ENCODE results near the gene ST6GALNAC1. TPM values are rescaled to one million over a fixed set of nuclear protein-coding genes. Genes with fewer than 3 reads are reported as not detected.

ST6GALNAC1 gene, protein sequence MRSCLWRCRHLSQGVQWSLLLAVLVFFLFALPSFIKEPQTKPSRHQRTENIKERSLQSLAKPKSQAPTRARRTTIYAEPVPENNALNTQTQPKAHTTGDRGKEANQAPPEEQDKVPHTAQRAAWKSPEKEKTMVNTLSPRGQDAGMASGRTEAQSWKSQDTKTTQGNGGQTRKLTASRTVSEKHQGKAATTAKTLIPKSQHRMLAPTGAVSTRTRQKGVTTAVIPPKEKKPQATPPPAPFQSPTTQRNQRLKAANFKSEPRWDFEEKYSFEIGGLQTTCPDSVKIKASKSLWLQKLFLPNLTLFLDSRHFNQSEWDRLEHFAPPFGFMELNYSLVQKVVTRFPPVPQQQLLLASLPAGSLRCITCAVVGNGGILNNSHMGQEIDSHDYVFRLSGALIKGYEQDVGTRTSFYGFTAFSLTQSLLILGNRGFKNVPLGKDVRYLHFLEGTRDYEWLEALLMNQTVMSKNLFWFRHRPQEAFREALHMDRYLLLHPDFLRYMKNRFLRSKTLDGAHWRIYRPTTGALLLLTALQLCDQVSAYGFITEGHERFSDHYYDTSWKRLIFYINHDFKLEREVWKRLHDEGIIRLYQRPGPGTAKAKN
- polyA plus RNA-seq (2012; ENCODE audit: insufficient read depth, insufficient read length): 1.2 TPM

DNA sequence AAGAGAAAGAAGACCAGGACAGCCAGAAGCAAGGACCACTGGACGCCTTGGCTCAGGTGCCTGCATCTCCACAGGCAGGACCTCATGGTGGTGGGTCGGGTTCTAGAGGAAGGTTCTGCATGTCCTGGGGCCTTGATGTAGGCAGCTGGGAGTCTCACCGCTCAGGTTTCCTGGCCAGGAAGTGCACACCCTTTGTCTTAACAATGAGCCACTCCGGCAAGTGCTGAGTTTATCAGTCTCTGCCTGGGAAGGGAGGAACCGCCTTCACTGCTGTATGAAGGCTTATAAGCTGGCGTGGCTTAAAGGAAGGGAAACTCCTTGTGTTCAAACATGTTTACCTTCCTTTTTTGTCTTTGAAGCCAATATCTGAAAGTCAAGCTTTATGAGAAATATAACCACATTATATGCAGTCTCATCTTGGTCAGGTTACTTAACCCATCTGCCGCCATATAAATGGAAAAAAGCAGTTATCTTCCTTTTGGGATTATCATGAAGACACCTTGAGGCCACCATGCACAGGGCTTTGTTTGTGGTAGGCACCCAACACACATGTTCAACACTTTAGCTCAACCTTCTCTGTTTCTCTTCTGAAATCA lies at the start of gene ST6GALNAC1:
Gene ST6GALNAC1, minus strand, starts transcription at position 205 of the 596 bp plus-strand sequence. Its CDS starts 119 bp downstream, at position 86.
- peak; percentile 12 for DNase-seq (ENCODE audit: low read depth, low spot score)
- H3K4me3 ChIP-seq (ENCODE audit: low read length): no peak within 1 kb of the TSS

DNA sequence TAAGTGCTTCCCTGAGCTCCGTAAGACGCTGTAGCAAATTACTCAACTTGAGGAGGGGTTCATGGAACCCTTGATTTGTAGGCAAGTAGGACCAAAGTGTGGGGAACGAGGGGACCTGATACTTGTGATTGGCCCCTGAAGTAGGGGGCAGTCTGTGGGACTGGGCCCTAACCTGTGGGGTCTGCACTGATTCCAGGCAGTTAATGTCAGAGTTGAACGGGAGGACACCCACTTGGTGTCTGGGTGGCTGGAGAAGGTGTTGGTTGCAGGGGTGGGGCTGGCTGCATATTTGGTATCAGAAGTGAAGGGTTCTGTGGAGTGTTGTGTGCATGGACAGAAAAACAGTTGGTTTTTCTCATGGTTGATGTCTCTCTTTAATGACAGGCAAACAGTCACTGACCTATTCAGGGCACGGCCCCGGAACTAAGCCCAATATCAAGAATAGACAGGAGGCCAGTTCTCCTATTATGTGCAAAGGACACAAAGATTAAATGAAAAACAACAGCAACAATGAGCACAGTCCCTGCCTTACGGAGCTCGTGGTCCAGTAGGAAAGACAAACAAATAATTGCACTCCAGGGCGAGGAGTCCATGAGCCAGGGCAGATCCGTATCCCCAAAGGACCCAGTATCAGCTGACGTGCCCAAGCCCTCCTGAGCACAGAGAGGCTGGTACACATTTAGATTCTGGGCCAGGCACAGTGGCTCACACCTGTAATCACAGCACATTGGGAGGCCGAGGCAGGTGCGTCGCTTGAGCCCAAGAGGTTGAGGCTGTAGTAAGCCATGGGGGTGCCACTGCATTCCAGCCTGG lies 48.0 kb upstream of the ST6GALNAC1 start:
- no peak for DNase-seq (ENCODE audit: low read depth, low spot score)
- H3K4me3 ChIP-seq (ENCODE audit: low read length): no peak overlapping the region

GRCh38 chr17:76690596-76691280 lies 47.2 kb upstream of the ST6GALNAC1 start:
- no peak overlapping the region for H3K4me3 ChIP-seq (ENCODE audit: low read length)
- DNase-seq (ENCODE audit: low read depth, low spot score): no peak

- DNase-seq (ENCODE audit: low read depth, low spot score): no peak
- no peak overlapping the region for H3K4me3 ChIP-seq (ENCODE audit: low read length)
These were observed 46.3 kb upstream of the ST6GALNAC1 start for GRCh38 chr17:76689859-76690258.

DNA sequence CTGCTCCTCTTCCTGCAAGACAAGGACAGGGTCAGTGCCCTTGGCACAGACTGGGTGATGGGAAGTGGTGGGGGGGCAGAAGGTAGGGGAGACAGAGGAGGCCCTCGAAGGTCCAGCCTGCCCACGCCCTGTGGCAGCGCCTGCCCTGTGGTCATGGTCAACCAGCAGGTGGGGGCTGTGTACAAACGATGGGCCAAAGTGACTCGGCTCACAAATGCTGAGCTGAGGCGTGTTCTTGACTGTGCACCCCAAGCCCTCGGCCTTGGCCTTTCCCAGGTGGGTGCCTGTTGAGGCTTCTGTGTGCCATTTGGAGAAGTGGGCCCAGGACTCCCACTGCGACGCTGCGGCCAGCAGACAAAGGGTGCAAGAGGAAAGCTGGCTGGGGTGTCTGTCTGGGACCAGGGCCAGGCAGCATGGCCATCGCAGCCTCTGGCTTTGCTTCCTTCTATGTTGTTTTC lies 44.6 kb upstream of the ST6GALNAC1 start:
- no peak for DNase-seq (ENCODE audit: low read depth, low spot score)
- H3K4me3 ChIP-seq (ENCODE audit: low read length): no peak overlapping the region

DNA sequence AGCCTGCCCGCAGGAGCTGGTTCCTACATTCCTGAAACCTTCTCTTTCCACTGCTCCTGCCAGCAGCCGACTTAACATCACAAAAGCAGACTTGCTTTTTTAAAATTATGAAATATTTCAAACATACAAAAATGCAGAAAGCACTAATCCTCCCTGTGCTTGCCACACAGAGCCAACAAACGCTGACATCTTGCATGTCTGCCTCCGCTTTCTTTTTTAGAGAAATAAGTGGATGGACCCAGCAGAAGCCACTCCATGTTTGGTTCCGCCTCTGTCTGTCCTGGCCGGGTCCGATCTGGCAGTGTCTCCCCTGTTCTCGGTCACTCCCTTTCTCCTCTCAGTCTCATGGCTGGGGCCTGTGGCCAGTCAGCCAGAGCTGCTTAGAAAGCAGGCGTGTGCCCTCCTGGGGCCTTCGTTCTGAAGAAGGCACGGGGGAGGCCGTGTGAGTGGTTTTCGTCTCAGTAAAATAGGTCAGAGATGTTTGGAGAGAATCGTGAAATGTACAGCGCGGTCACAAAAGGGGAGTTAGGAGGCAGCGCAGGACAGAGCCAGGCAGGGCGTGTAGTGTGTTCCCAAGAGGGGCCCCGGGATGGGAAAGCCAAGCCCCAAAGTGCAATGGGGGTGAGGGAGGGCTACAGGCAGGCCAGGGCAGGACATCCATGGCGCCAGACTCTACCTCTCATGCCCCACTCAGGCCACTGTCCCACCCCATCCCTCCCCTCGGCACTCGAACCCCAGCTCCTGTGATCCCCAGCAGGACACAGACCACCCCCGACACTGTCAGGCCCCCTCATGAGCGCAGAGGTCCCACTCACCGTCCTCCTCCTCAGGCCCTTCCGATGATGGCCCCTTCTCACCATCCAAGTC lies 44.0 kb upstream of the ST6GALNAC1 start:
- DNase-seq (ENCODE audit: low read depth, low spot score): no peak
- H3K4me3 ChIP-seq (ENCODE audit: low read length): no peak overlapping the region

GRCh38 chr17:76686538-76687297 lies 43.2 kb upstream of the ST6GALNAC1 start:
- no peak for DNase-seq (ENCODE audit: low read depth, low spot score)
- H3K4me3 ChIP-seq (ENCODE audit: low read length): no peak overlapping the region

DNA sequence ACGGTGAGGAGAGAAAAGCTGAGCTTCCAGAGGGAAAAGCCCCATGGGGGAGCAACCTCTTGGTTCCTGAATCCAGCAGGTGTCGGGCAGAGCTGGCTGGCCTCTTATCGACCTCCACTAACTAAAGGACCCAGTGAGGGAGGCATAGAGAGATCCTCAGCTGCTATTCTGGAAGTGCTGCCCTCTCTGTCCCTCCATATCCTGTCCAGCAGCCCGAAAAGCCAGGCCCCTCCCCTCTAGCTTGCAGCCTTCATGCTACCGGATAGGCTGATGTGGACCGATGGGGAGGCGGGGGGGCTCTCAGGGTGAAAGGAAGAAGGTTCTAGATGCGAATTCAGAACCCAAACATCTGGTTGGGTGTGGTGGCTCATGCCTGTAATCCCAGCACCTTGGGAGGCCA lies 42.3 kb upstream of the ST6GALNAC1 start:
- DNase-seq (ENCODE audit: low read depth, low spot score): no peak
- H3K4me3 ChIP-seq (ENCODE audit: low read length): no peak overlapping the region

DNA sequence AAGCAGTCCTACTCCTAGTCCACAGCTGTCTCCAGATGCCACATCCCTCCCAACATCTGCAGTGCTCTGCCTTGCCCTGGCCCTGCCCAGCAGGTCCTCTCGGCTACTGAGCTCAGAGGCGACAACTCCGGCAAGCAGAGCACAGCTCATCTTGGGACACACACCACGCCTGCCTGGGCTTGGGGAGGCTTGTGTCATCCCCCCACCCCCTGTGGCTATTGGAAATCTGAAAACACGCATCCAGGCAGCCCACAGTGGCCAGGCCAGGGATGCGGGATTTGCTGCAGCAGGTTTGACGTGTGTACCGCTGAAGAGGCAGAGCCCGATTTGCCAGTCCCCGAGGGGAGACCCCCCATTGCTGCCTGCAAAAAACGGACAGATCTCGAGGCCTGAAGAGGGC lies 41.8 kb upstream of the ST6GALNAC1 start:
- no peak for DNase-seq (ENCODE audit: low read depth, low spot score)
- no peak overlapping the region for H3K4me3 ChIP-seq (ENCODE audit: low read length)

DNA sequence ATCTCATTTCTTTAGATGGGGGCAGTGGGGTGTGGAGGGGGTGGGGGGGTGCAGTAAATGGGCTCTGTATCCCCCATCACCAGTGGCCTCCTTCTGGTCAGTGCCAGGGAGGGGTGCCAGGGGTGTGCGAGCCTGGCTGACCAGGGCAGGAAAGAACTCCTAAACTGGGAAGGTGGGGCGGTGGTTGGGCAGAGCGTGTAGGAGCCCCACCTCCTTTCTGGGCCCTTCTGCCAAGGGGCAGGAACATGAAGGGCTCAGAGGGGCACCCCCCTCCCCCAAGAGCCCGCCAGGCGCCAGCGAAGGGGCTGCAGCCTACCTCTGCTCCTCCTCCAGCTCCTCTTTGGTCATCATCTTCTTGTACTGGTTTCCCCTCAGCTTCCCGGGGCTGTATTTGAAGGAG lies 41.2 kb upstream of the ST6GALNAC1 start:
- DNase-seq (ENCODE audit: low read depth, low spot score): no peak
- no peak overlapping the region for H3K4me3 ChIP-seq (ENCODE audit: low read length)

GRCh38 chr17:76683921-76684745 lies 40.6 kb upstream of the ST6GALNAC1 start:
- no peak for DNase-seq (ENCODE audit: low read depth, low spot score)
- no peak overlapping the region for H3K4me3 ChIP-seq (ENCODE audit: low read length)

DNA sequence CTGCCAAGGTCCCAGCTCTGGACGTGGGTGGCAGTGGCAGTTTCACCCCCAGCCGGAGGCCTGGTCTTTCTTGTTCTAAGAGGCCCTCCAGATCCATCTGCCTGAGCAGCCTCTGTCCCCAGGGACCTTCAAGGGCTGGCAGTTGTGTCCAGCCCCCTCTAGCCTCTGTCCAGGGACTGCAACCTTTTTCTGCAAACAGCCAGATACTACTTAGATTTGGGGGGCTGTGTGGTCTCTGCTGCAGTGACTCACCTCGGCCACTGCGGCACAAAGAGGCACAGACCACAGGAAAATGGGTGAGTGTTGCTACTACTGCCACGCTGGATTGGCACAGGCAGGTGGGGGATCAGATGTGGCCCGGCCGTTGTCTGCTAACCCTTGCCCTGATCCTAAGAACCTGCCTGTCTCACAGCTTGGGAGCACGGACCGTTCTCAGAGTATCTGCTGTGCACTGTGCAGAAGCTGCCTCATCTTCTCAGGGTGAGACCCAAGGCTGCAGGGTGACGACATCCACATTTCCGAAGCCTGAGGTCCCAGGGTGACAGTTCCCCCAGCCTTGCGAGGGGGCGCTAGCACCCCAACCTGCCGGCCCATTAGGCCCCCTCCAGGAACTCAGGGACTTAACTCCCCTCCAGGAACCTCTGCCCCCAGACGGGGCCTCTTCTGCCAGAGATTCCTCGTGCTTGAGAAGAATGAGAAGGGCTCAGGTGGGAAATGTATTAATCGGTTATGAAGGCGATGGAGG lies 39.6 kb upstream of the ST6GALNAC1 start:
- H3K4me3 ChIP-seq (ENCODE audit: low read length): no peak overlapping the region
- DNase-seq (ENCODE audit: low read depth, low spot score): no peak

GRCh38 chr17:76682296-76682695 lies 38.7 kb upstream of the ST6GALNAC1 start:
- DNase-seq (ENCODE audit: low read depth, low spot score): no peak
- no peak overlapping the region for H3K4me3 ChIP-seq (ENCODE audit: low read length)

- DNase-seq (ENCODE audit: low read depth, low spot score): peak; percentile 78
- no peak overlapping the region for H3K4me3 ChIP-seq (ENCODE audit: low read length)
These were observed 37.9 kb upstream of the ST6GALNAC1 start for GRCh38 chr17:76681222-76682137.

GRCh38 chr17:76679239-76679638 lies 35.7 kb upstream of the ST6GALNAC1 start:
- DNase-seq (ENCODE audit: low read depth, low spot score): no peak
- no peak overlapping the region for H3K4me3 ChIP-seq (ENCODE audit: low read length)

All from Jurkat, Clone E6-1 (cell line).